Stimulated activated CD4-positive, alpha-beta T cell treated with anti-CD3 and anti-CD28 coated beads, TNF-alpha, amount 100 ng/mL, for 24 hours (primary cell): ENCODE results near the gene PSMD2.
"Not testable (repeated sequence)": the region's sequence is repeated elsewhere in the genome, so short reads cannot be mapped to it uniquely, and the experiment has no call there.

ENCODE experiments used
- DNase-seq, 3 experiments: peaks; one replicate each; pipeline ENCODE4 v3.0.0-alpha.2; 2020; ENCODE audit warnings: low read depth in 3 of 3

Gene PSMD2

DNA sequence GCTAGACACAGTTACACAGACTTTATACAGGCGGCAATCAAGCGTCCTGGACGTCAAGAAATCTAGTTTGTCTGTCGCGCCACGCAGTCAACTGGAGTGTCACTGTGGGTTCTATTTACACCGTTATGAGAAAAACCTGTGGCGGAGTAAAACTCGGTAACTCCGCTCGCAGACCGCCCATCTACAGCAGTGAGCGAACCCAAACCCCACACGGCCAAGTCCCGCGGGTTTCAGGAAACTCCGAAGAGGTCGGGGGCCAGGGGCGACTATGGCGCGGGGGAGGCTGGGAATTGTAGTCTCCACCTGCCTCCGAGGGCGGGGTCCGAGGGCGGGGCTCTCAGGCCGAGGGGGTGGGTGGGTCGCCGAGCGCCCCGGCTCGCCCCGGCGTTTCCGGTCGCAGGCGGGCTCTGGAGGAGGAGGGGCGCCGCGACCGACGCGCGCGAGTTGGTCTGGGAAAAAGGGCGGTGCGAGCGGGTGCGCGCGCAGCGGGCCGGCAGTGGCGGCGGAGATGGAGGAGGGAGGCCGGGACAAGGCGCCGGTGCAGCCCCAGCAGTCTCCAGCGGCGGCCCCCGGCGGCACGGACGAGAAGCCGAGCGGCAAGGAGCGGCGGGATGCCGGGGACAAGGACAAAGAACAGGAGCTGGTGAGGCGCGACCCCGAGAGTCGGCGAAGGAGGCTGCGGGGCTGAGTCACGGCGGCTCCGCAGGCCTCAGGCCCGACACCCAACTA lies at the start of gene PSMD2:
Gene PSMD2 (plus strand): TSS at position 483 of the 729 bp plus-strand sequence. CDS start 26 bp downstream, at position 509.
- DNase-seq: peak; percentile 96 to 98 (median 97)

DNA sequence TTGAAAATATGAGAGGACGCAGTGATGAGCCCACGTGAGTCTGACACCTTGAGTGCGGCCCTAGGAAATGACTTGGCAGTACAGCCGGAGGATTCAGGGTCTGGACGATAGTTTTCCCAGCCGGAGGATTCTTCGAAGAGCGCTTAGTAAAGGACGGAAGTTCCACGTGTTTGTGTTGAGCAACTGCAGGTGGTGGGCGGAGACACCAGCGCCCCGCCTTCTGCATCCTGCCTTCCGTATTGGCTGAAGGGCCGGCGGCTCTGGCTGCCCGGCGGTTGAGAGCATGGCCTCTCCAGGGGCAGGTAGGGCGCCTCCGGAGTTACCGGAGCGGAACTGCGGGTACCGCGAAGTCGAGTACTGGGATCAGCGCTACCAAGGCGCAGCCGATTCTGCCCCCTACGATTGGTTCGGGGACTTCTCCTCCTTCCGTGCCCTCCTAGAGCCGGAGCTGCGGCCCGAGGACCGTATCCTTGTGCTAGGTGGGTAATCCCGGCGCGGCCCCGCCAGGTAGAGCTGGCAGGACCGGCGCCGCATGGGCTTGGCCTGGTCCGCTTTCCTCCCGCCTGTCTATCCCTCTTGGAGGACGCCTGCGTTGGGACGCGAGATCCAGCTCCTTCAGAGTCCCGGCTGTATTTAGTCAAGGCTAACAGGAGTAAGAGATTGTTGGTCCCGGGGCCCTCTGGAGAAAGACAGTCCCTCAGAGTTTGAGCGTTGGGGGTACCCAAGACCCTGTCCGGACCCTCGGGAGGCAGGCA lies 49.5 kb upstream of the PSMD2 start, which contains the start of gene EEF1AKMT4:
Gene EEF1AKMT4 (plus strand): TSS at position 261 of the 755 bp plus-strand sequence. CDS start 23 bp downstream, at position 284.
- DNase-seq: peak; percentile 88 to 96 (median 93)

DNA sequence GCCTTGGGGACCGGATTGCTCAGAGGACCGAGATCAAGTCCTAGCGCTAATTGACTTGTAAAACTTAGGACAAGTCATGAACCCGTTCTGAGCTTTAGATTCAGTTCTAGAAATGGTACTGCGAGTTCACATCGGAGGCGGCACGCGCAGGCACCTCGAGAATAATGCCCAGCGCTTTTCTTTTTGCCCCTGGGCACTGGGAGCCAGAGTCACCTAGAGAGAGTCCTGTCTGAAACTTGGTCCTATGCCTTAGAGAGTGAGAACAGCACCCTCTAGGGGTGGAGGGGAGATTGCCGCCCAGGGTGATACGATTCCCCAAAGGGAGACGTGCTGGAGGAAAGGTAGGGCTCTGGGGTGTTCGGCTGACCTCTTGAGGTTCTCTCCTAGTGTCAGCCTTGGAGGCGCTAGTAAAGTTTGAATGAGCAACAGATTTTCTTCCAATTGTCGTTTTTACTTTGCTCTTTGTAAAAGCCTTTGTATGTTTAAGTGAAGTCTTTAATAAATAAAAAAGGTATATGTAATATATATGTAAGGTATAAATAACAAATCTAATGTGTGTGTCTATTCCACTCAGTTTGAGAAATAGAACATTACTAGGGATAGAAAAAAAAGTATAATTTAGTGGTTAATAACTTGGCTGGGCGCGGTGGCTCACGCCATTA lies 48.7 kb upstream of the PSMD2 start:
- DNase-seq: peak; percentile 76 to 94 (median 89)

DNA sequence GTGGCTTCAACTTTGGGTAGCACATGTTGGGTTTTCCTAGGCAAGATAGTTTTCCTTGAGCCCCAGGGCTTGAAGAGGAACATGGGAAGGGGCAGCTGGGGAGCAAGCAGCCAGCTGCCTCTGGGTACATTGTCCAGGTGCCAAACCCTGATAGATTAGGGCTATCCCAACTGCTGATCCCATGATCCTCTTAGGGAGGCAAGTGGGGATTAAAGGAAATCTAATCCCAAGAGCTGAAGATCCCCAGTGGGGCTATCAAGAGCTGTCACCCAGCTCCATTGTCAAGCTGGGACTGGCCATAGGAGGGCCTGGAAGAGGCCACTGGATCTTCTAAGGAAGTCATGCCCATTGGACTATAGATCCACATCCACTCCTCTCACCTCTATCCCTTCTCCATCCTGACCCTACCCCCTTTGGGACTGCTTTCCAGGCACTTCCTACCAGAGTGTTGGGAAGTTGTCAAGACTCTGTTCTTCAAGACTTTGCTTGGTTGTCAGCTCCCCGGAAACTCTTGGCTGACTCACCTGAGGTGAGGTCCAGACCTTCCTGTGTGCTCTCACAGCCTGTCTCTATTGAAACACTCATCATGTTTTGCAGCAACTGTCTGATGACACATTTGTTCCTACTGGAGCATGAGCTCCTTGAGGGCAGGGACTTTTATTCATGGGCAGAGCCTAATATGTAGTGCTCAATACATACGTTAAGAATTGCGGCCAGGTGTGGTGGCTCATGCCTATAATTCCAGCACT lies 43.6 kb upstream of the PSMD2 start:
- DNase-seq: no peak

DNA sequence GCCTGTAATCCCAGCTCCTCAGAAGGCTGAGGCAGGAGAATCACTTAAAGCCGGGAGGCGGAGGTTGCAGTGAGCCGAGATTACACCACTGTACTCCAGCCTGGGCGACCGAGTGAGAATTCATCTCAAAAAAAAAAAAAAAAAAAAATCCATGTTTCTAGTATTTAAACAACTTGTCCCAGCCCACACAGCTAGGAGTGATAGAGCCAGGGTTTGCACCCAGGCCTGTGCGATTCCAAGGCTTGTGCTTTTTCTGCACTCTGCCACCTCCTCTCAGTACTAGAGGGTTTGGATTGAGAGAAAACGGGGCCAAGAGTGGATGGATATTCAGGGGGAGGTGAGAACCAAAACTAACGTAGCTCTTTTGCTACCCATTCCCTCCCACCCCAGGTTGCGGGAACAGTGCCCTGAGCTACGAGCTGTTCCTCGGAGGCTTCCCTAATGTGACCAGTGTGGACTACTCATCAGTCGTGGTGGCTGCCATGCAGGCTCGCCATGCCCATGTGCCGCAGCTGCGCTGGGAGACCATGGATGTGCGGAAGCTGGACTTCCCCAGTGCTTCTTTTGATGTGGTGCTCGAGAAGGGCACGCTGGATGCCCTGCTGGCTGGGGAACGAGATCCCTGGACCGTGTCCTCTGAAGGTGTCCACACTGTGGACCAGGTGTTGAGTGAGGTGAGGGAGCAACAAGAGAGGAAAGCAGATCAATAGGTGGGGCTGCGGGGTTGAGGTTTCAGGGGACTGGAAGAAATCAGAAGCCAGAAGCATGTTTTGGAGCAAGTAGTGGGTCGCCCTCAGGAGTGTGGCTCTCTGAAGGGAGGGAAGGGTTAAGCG lies 41.7 kb upstream of the PSMD2 start:
- no peak for DNase-seq

DNA sequence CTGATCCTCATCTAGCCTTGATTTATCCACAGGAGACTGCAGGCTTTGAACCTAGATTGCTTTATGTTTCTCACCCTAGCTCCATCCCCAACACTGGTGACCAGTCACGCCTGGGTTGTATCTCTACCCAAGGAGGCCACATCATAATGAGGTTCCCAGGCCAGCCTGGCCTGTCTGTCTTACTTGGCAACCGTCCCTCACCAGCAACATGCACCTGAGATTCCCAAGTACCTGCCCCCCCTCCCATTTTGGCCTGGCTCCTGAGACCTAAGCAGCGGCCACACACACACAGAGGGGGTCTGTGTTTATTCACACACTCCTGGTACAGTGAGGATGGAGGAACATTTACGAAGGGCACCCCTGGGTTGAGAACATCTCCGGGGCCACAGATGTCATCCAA lies 40.1 kb upstream of the PSMD2 start:
- no peak for DNase-seq

DNA sequence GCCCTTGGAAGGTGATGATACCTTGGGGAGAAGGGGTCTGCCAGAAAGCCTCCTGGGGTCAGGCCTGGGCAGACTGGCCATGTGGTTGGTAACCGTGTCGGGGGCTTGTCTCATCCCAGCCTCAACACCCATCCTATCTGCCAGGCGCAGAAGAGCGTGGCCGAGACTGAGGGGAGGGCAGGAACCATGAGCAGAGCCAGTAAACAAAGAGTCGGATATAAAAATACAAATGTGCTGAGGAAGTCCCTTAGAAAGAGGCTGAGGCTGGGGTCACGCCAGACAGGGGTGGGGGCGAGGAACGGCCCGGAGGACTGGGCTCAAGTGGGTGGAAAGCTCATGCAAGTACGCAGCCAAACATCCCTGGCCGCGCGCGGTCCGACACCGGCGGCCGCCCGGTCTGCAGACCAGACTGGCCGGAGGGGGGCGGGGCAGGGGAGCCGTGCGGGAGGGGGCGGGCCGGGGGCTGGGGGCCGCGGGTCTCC lies 39.6 kb upstream of the PSMD2 start:
- DNase-seq: no peak

DNA sequence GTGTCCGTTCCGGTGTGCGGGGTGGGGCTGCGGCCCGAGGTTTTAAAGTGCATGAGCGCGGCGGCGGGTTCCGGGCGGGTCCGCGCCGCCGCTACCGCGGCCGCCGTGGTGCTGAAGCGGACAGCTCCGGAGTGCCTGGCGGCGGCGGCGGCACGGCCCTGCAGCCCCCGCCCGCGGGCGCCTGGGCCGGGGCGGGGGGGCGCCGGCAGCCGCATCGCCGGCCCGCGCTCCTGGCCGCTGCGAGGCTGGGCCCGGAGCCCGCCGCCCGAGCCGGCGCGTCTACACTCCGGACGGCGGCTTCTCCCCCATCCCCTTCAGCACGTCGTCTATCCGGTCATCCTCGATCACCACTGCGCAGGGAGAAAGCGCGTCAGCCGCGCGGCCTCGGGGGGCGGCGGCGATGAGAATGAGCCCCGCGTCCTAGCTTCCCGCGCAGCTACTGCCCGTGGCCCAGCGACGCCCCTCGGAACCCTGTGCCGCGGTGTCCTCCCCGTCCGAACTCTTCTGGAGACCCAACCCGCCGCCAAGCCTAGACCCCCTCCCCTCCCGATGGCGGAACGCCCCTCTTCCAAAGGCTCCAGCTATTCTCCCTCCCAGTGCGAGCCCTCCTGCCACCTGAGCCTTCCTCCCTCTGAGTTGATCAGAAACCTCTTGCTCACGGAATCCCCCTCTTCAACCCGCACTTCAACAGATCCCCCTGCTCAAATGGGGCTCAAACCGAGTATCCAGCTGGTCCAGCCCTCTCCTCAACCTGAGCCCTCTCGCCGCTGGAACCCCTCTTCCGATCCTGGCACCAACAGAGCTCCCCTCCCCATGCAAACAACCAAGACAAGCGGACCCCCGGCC lies 38.9 kb upstream of the PSMD2 start:
- no peak for DNase-seq

DNA sequence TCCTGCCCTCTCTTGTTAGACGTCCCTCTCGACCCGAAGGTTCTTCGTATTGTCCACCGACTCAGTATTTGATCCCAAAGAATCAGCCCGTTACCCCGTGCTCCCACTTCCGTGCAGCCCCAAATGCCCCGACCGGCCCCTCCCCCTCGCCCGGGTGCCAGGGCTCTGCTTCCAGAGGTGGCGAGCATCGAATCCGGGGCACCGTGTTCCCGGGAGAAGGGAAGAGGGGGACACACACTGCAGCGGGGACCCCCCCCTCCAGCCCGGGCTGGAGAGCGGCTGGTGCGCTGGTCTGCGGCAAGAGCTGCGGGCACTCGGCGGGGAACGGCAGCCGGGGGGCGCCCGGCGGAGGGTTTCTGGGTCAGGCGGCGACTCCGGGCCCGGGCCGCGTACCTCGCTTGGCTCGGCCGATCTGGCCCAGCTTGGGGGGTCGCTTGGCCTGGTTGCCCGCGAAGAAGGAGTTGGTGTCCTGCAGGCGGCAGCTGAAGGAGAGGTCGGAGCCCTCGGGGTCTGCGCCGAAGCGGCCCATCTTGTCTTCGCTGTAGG lies 38.2 kb upstream of the PSMD2 start:
- DNase-seq: no peak

DNA sequence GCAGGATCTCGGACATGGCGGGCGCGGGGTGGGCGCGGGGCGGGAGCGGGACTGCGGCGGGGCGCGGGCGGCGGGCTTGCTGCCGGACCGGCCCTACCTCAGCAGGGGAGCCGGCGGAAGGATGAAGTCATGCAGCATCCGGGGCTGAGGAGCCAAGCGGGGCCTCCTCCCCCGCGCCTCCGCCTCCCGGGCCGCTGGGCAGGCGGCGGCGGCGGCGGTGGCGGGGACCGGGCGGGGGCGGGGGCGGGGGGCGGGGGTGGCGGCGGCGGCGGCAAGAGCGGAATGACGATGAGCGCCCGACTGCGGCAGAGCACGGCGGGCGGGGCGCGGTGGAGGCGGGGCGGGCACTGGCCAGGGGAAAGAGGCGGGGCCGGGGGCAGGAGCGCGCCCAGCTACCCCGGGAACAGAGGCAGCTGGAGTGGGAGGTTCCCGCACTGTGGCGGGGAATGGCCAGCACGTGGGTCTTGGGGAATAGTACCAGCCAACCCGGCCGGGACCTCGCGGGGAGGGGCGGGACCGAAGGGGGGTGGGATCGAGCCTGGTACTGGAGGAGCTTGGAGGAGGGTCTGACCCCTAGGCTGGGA lies 37.7 kb upstream of the PSMD2 start, which contains the start of gene CAMK2N2:
Gene CAMK2N2 (minus strand): TSS at position 284 of the 584 bp plus-strand sequence. CDS start 268 bp downstream, at position 16.
- peak in 1 of 3 experiments; percentile 56 for DNase-seq

DNA sequence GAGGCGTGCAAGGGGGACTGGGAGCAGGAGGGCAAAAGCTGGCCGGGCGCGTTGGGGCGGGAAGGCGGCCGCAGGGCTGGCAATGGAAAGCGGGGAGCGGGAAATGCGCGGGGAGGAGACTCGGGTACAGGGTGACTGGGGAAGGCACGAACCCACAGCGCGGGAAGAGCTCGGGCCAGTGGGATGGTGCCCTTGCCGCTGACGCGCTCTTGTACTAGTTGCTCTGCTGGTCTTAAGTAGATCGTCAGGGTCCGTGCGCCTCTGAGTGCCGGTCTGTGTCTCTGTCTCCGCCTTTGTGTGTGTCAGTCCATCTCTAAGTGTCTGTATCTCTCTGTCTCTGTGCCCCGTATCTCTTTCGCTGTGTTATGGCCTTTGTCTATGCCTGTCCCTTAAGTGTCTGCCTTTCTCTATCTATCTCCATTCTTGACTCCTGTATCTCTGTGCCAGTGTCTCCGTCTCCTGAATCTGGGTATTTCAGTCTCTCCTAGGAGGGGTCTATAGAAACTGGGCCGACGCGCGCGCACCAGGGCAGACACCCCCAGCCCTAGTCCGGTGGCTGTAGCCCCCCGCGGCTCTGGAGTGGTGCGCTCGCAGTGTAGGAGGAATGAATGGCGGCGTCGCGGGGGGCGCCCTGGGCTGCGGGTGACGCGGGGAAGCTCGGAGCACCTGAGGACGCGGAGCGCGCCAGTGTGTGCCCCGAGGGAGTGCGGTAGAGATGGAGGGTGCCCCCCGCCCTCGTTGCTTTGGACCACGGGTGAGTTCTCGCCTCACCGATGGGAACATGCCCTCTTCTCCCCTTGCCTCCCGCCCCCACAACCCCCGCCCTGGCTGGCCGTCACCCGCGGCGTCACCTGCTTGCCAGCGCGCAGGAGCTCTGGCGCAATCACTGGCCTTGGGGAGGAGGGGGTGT lies 36.9 kb upstream of the PSMD2 start:
- no peak for DNase-seq

DNA sequence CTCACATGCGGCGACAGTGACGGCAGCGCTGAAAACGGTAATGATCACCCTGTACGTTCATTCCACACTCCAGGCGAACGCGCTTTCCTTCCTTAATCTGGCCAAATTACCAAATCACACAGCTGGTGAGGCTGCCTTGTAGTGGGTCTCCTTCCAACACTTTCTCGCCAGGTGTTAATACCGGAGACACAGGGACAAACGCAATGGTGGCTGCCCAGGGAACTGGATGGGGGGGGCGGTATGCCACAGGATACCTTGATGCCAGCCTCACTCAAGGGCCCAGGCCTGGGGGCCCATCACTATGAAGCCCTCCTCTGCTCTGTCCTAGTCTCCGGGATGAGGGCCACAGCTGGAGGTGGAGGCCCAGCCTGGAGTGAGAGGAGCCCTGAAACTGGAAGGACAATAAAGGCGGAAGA lies 36.3 kb upstream of the PSMD2 start:
- no peak for DNase-seq

DNA sequence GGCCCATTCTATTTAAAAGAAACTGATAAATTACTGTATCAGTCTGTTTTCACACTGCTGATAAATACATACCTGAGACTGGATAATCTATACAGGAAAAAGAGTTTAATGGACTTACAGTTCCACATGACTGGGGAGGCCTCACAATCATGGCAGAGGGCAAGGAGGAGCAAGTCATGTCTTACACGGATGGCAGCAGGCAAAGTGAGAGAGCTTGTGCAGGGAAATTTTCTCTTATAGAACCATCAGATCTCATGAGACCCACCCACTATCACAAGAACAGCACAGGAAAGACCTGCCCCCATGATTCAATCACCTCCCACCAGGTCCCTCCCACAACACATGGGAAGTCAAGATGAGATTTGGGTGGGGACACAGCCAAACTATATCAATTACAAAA lies 31.8 kb upstream of the PSMD2 start:
- DNase-seq: not testable (repeated sequence)

DNA sequence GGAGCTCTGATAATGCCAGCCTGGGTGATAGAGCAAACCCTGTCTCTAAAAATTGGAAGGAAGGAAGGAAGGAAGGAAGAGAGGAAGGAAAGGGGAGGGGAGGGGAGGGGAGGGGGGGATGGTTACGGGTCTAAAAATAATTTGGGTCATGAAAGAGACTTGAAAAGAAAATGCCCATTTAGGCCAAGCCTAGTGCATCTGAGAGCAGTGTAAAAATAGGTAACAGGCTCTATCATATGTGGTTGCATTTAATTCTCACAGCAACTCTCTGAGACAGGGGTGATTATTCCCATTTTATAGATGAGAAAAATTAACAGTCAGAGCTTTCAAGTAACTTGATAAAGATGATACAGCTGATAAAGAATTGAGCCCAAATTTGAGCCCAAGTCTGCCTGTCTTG lies 26.8 kb upstream of the PSMD2 start:
- no peak for DNase-seq

DNA sequence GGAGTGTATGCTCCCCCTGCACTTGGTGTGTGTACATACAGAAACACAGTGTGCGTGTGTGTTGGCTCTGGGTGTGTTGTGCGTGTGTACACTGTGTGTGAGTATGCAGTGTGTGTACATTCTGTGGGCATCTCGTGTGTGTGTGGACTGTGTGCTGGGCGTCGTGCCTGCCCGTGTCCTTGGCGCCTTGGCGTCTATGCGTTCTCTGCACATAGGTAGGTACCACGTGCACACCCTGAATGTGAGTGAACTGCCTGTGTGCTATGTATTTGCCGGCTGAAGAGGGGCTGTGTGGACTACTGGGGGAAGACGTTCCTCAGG lies 23.7 kb upstream of the PSMD2 start:
- no peak for DNase-seq

DNA sequence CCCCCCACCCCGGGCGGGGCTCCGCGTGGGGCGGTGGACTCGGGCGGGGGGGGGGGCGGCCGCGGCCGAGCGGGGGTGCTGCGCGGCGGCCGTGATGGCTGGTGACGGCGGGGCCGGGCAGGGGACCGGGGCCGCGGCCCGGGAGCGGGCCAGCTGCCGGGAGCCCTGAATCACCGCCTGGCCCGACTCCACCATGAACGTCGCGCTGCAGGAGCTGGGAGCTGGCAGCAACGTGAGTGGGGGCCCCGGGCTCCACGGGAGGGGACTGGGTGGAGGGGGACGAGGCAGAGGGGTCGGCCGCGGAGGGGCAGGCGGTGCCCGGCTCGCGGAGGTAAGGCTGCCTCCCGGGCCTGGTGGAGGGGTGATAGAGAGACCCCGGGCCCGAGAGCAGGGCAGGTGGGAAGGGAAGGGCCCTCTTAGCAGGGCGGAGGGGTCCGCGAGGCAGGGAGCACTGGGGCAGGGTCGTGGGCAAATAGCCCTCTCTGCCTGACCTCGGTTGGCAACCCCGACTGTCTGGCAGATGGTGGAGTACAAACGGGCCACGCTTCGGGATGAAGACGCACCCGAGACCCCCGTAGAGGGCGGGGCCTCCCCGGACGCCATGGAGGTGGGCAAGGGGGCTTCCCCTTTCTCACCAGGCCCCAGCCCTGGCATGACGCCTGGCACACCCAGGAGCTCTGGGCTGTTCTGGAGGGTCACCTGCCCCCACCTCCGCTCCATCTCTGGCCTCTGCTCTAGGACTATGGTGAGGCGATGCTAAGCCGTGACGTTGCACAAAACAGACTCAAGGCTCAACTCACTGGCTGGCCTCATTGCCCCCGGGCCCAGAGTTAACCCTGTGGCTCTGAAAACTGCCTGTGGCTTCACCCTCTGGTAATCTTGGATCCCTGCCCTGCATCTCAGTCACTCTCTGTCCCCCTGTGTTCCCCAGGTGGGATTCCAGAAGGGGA lies 22.8 kb upstream of the PSMD2 start, which contains the start of gene ECE2:
Gene ECE2 (plus strand): TSS at position 62 of the 950 bp plus-strand sequence. CDS start 132 bp downstream, at position 194.
- no peak for DNase-seq

DNA sequence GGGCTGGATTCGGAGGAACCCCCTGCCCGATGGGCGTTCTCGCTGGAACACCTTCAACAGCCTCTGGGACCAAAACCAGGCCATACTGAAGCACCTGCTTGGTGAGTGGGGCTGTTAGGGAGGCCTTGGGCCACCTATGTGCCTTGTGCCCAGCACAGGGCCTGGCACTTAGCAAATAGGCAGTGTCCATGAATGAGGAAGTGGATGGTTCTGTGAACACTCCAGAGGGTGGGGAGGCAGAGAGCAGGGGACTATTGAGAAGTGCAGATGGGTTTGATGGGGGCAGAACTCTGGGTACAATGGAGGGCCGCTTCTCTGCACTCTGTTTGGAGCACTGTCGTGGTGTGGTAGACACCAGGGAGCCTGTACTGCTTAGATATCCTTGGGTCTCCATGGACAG lies 21.7 kb upstream of the PSMD2 start:
- DNase-seq: no peak
